ENCODE measurements around the gene TSLP. TPM values are rescaled to one million over a fixed set of nuclear protein-coding genes. Genes with fewer than 3 reads are reported as not detected.

The TSLP gene
- total and polyA plus RNA-seq, 2 donors (not counting 3 experiments of a cell fraction or from before 2014, with no cell fraction given), result not detected

DNA sequence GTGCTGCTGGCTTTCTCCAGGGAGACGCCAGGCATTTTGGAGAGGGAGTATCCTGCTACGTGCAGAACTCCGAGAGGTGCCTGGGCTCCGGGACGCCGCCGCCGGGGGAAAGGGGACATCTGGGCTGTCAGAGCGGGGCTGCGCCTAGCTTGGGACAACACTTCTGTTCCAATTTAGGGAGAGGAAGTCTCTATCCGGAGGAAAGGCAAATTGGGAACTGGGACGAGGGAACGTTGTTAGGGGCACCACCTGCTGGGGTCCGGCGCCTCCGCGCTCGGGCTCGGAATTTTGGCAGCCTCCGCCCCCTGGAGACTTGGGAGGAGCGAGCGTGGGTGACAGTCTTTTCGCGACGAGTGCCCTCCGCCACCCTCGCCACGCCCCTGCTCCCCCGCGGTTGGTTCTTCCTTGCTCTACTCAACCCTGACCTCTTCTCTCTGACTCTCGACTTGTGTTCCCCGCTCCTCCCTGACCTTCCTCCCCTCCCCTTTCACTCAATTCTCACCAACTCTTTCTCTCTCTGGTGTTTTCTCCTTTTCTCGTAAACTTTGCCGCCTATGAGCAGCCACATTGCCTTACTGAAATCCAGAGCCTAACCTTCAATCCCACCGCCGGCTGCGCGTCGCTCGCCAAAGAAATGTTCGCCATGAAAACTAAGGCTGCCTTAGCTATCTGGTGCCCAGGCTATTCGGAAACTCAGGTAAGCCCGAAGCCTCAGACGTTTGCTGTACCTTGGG, 1.6 kb downstream of the TSLP start:
- Histone ChIP-seq H3K36me3 (ENCODE audit: control insufficient read depth in 2 of 2, extremely low read depth in 1 of 2, insufficient read depth in 2 of 2, low read length in 2 of 2) (no peaks in the 10 kb centered on the region), H3K27me3 (ENCODE audit: control insufficient read depth in 2 of 2, insufficient read depth in 2 of 2, low read length in 2 of 2) (peaks cover 53 to 72% of the 10 kb centered on the region in 2 experiments), H3K27ac (ENCODE audit: insufficient read depth, low read depth, low read length) (no peak overlapping the region), H3K4me1 (ENCODE audit: control insufficient read depth, extremely low read depth, insufficient read depth, low read length) (peaks cover 3% of the 10 kb centered on the region), H4K20me1 (replicated peaks; ENCODE audit: control insufficient read depth, extremely low read depth, insufficient read depth, low read length) (no peaks in the 10 kb centered on the region), H3K4me3 (replicated peaks in 1 of 3; ENCODE audit: insufficient read depth in 1 of 3, low read depth in 1 of 3, low read length in 3 of 3) (peak overlapping the region in 2 of 3 experiments; percentile 32 to 40), H2AFZ (ENCODE audit: low read depth, low read length) (peak overlapping the region; percentile 56), H3K79me2 (ENCODE audit: control insufficient read depth, insufficient read depth, low read length) (no peaks in the 10 kb centered on the region), H3K9ac (replicated peaks; ENCODE audit: extremely low read depth, insufficient read depth, low read length) (no peak overlapping the region), H3K9me1 (replicated peaks; ENCODE audit: control insufficient read depth, extremely low read depth, insufficient read depth, low read length) (no peaks in the 10 kb centered on the region), H3K9me3 (replicated peaks; ENCODE audit: control insufficient read depth, insufficient read depth, low read length) (no peaks in the 10 kb centered on the region), H3K4me2 (ENCODE audit: insufficient read depth, low read length) (peak overlapping the region; percentile 52)
- dilution Hi-C loops (cut with MboI; ENCODE audit: extremely low pct_ligation_motif_present, low sequenced_read_pairs) (no loop called here), intact Hi-C loops (cut with micrococcal nuclease) (loop anchor here (5.0 kb wide), 1 partner anchor 316 kb away; no protein-coding TSS in a partner anchor)
- POLR2A ChIA-PET, result no interaction called here
- FAIRE-seq, result peak; percentile 50
- CTCF ChIA-PET, result no interaction called here
- DNase-seq (ENCODE audit: low read depth, low spot score), result no peak
- BruUV-seq (replicated peaks), result no TSS peak
- TF ChIP-seq POLR2AphosphoS5 (IDR thresholded peaks at IDR 0.05; ENCODE audit: insufficient read depth, low read depth, low read length), result no peak
- no peak for TF ChIP-seq MAX (IDR thresholded peaks at IDR 0.05; ENCODE audit: insufficient read depth, insufficient read length)
- TF ChIP-seq, protein P1, sequence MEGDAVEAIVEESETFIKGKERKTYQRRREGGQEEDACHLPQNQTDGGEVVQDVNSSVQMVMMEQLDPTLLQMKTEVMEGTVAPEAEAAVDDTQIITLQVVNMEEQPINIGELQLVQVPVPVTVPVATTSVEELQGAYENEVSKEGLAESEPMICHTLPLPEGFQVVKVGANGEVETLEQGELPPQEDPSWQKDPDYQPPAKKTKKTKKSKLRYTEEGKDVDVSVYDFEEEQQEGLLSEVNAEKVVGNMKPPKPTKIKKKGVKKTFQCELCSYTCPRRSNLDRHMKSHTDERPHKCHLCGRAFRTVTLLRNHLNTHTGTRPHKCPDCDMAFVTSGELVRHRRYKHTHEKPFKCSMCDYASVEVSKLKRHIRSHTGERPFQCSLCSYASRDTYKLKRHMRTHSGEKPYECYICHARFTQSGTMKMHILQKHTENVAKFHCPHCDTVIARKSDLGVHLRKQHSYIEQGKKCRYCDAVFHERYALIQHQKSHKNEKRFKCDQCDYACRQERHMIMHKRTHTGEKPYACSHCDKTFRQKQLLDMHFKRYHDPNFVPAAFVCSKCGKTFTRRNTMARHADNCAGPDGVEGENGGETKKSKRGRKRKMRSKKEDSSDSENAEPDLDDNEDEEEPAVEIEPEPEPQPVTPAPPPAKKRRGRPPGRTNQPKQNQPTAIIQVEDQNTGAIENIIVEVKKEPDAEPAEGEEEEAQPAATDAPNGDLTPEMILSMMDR (IDR thresholded peaks at IDR 0.05; ENCODE audit: extremely low read depth in 1 of 2, insufficient read depth in 1 of 2, low read depth in 1 of 2, low read length in 2 of 2), result no peak
- no peak for TF ChIP-seq FOS (IDR thresholded peaks at IDR 0.05; ENCODE audit: borderline replicate concordance, insufficient read depth, low read length)
- TF ChIP-seq POLR2A (IDR thresholded peaks at IDR 0.05; ENCODE audit: low read depth, low read length), result no peak
- TF ChIP-seq GATA2 (IDR thresholded peaks at IDR 0.05; ENCODE audit: insufficient read depth, insufficient read length, low read depth, low read length), result no peak
- TF ChIP-seq MYC (IDR thresholded peaks at IDR 0.05; ENCODE audit: low read depth, low read length), result no peak
- TF ChIP-seq EZH2 (IDR thresholded peaks at IDR 0.05; ENCODE audit: borderline replicate concordance, low read depth, low read length, severe bottlenecking), result no peak
- no peak for TF ChIP-seq JUN (IDR thresholded peaks at IDR 0.05; ENCODE audit: borderline replicate concordance, insufficient read depth, insufficient read length, low read depth)
